HepG2 (cell line): Measurements from ENCODE around the gene CD300H. TPM values are rescaled to one million over a fixed set of nuclear protein-coding genes. Genes with fewer than 3 reads are reported as not detected.

ENCODE experiments used
- ATAC-seq: fragments of 200-7000 bp; cut with Tn5 transposase; 3 replicates; pipeline ENCODE4 v1.9.1; 2020; ENCODE audit warnings: mild to moderate bottlenecking, moderate library complexity
- BruUV-seq: library from RNA; stranded (reverse); fragments of 400-500 nt; replicated peaks from 2 replicates; lab custom pipeline; 2021; lab: Mats Ljungman, UMichigan
- CTCF ChIA-PET: fragments of 300-600 bp; formaldehyde crosslinking; extraction: SDS; loops from one replicate; lab custom pipeline; 2021; ENCODE audit warnings: low total read pairs, inconsistent platforms, low intra/inter-chr PET ratio; lab: Yijun Ruan, JAX
- POLR2A ChIA-PET: fragments of 350-600 bp; sonication (Branson Sonifier 250); formaldehyde crosslinking; loops from one replicate; lab custom pipeline; 2020; ENCODE audit warnings: antibody characterized with exemption, inconsistent platforms; lab: Yijun Ruan, JAX
- DNase-seq: peaks from one replicate; pipeline ENCODE4 v3.0.0-alpha.2; 2015; ENCODE audit warnings: low spot score
- FAIRE-seq: peaks from 3 replicates; lab custom pipeline; 2011; peaks lifted over from hg19 to GRCh38; lab: Jason Lieb, UNC
- H2AFZ ChIP-seq: one replicate; pipeline ENCODE4 v1.6.1; 2011; ENCODE audit warnings: low read length, inconsistent platforms
- H3K27ac ChIP-seq: fragments of 300-600 bp; 3 replicates; pipeline ENCODE4 v1.8.0; 2011; ENCODE audit warnings: mixed run types, mild to moderate bottlenecking, mixed read lengths, low read length, inconsistent platforms; ENCODE audit not compliant: insufficient read depth; ENCODE audit errors: extremely low read length
- H3K27me3 ChIP-seq, 2 experiments: fragments of 200-600 bp in 1 of 2; 2 replicates in 1 of 2; 3 replicates in 1 of 2; pipeline versions ENCODE4 v1.6.0 to v1.8.0; 2011; ENCODE audit warnings: low read length in 2 of 2, mild to moderate bottlenecking in 2 of 2, moderate library complexity in 2 of 2, inconsistent platforms in 1 of 2; ENCODE audit not compliant: insufficient read depth in 2 of 2, control insufficient read depth in 1 of 2
- H3K36me3 ChIP-seq, 2 experiments: fragments of 200-600 bp in 1 of 2; replicated peaks in 1 of 2; 2 replicates in 1 of 2; 3 replicates in 1 of 2; pipeline versions ENCODE4 v1.5.1 to v1.8.0; 2011; ENCODE audit warnings: low read length in 2 of 2, inconsistent platforms in 1 of 2; ENCODE audit not compliant: insufficient read depth in 2 of 2, control insufficient read depth in 1 of 2
- H3K4me1 ChIP-seq: 2 replicates; pipeline ENCODE4 v1.5.1; 2012; ENCODE audit warnings: low read length, inconsistent platforms; ENCODE audit not compliant: insufficient read depth
- H3K4me2 ChIP-seq: 2 replicates; pipeline ENCODE4 v1.6.0; 2011; ENCODE audit warnings: low read depth, low read length, inconsistent platforms
- H3K4me3 ChIP-seq, 3 experiments: fragments of 200-600 bp in 1 of 3; sonication (generic), shearing (Covaris generic) in 1 of 3; replicated peaks in 1 of 3; 2 replicates each; pipeline ENCODE4 v1.5.1; 2011 to 2016; ENCODE audit warnings: low read length in 3 of 3, inconsistent platforms in 2 of 3, low read depth in 2 of 3, mild to moderate bottlenecking in 2 of 3, control low read depth in 1 of 3, mixed read lengths in 1 of 3; ENCODE audit not compliant: insufficient read depth in 1 of 3
- H3K79me2 ChIP-seq: one replicate; pipeline ENCODE4 v1.6.1; 2011; ENCODE audit warnings: low read length, inconsistent platforms; ENCODE audit not compliant: insufficient read depth
- H3K9ac ChIP-seq: 2 replicates; pipeline ENCODE4 v1.6.0; 2011; ENCODE audit warnings: mild to moderate bottlenecking, low read depth, low read length, inconsistent platforms; ENCODE audit not compliant: insufficient read depth
- H3K9me3 ChIP-seq: 2 replicates; pipeline ENCODE4 v1.5.1; 2012; ENCODE audit warnings: mild to moderate bottlenecking, low read length
- H4K20me1 ChIP-seq: 2 replicates; pipeline ENCODE4 v1.6.0; 2011; ENCODE audit warnings: inconsistent platforms, mild to moderate bottlenecking, low read length, moderate library complexity; ENCODE audit not compliant: insufficient read depth
- AFF4 ChIP-seq: sonication (generic); formaldehyde crosslinking; IDR thresholded peaks from 2 replicates; pipeline ENCODE4 v1.4.0; 2020; ENCODE audit warnings: missing genetic modification reagents
- ARID2 ChIP-seq: sonication (generic); formaldehyde crosslinking; IDR thresholded peaks from 2 replicates; pipeline ENCODE4 v1.8.1; 2022; ENCODE audit warnings: mild to moderate bottlenecking, missing genetic modification reagents, borderline replicate concordance
- EED ChIP-seq: sonication (generic); formaldehyde crosslinking; IDR thresholded peaks from 2 replicates; pipeline ENCODE4 v1.5.0; 2020; ENCODE audit warnings: mild to moderate bottlenecking, missing genetic modification reagents
- FOXP1 ChIP-seq, 2 experiments: fragments of 450-650 bp in 1 of 2; IDR thresholded peaks; 2 replicates each; pipeline ENCODE4 v1.6.1; 2017 to 2018; ENCODE audit warnings: antibody characterized with exemption in 1 of 2
- HBP1 ChIP-seq: IDR thresholded peaks from 2 replicates; pipeline ENCODE4 v1.6.1; 2016; ENCODE audit warnings: low read depth, control low read depth
- KMT2B ChIP-seq: IDR thresholded peaks from 2 replicates; pipeline ENCODE4 v1.6.1; 2016; ENCODE audit warnings: missing genetic modification reagents, missing compliant biosample characterization
- MED1 ChIP-seq: sonication (generic); formaldehyde crosslinking; IDR thresholded peaks from 2 replicates; pipeline ENCODE4 v1.4.0; 2020; ENCODE audit warnings: missing genetic modification reagents
- NFYC ChIP-seq: IDR thresholded peaks from 2 replicates; pipeline ENCODE4 v1.6.1; 2016; ENCODE audit warnings: missing genetic modification reagents, missing compliant biosample characterization
- NR1H2 ChIP-seq: sonication (generic); formaldehyde crosslinking; IDR thresholded peaks from 2 replicates; pipeline ENCODE4 v1.8.1; 2022; ENCODE audit warnings: low read depth, missing genetic modification reagents, borderline replicate concordance
- PLRG1 ChIP-seq: fragments of 450-650 bp; conservative IDR thresholded peaks from 2 replicates; pipeline ENCODE4 v1.6.1; 2016
- RBM39 ChIP-seq: fragments of 200-400 bp; formaldehyde crosslinking; IDR thresholded peaks from one replicate; pipeline ENCODE4 v1.6.1; 2018; ENCODE audit warnings: antibody characterized with exemption, mild to moderate bottlenecking, low read depth, low read length; ENCODE audit not compliant: poor library complexity, severe bottlenecking
- RNF2 ChIP-seq: fragments of 450-650 bp; conservative IDR thresholded peaks from 2 replicates; pipeline ENCODE4 v1.6.1; 2016; ENCODE audit warnings: low read depth
- RXRA ChIP-seq: sonication (generic); formaldehyde crosslinking; IDR thresholded peaks from 2 replicates; pipeline ENCODE4 v1.5.1; 2020; ENCODE audit warnings: missing genetic modification reagents
- SATB2 ChIP-seq: sonication (generic); formaldehyde crosslinking; IDR thresholded peaks from 2 replicates; pipeline ENCODE4 v1.5.0; 2020; ENCODE audit warnings: missing genetic modification reagents
- ZBTB46 ChIP-seq: sonication (generic); formaldehyde crosslinking; IDR thresholded peaks from 2 replicates; pipeline ENCODE4 v1.4.0; 2020; ENCODE audit warnings: mild to moderate bottlenecking, missing genetic modification reagents, borderline replicate concordance
- ZC3H4 ChIP-seq: sonication (generic); formaldehyde crosslinking; IDR thresholded peaks from 2 replicates; pipeline ENCODE4 v1.4.0; 2020; ENCODE audit warnings: missing genetic modification reagents, borderline replicate concordance
- ZNF432 ChIP-seq: sonication (generic); formaldehyde crosslinking; IDR thresholded peaks from 2 replicates; pipeline ENCODE4 v1.5.0; 2020; ENCODE audit warnings: missing genetic modification reagents, mild to moderate bottlenecking, borderline replicate concordance
- ZZZ3 ChIP-seq: sonication (generic); formaldehyde crosslinking; IDR thresholded peaks from 2 replicates; pipeline ENCODE4 v1.4.0; 2020; ENCODE audit warnings: missing genetic modification reagents, mild to moderate bottlenecking, borderline replicate concordance
- WGBS: methylation state at CpG from one replicate; pipeline ENCODE4 v1.1.6; 2017; ENCODE audit warnings: low lambda C conversion rate; 5-methylcytosine and 5-hydroxymethylcytosine counted together
- in situ Hi-C: cut with HindIII; loops from 2 replicates; pipeline ENCODE4 v1.10.0; 2017; ENCODE audit warnings: low pct_unique_long_range_greater_than_20kb; ENCODE audit not compliant: extremely low pct_ligation_motif_present
- intact Hi-C: fragments of 100-400 bp; cut with micrococcal nuclease; formaldehyde crosslinking; loops from one replicate; pipeline ENCODE4 v1.10.0; 2022; ENCODE audit not compliant: unreplicated experiment
- polyA plus RNA-seq, 8 experiments: library from polyadenylated mRNA; depleted of rRNA in 3 of 8; stranded (reverse) in 7 of 8; unstranded in 1 of 8; fragments of >200 nt; fragmentation: Illumina TruSeq in 4 of 8; extraction: Trizol in 4 of 8; gene quantifications; 2 replicates each; pipeline versions ENCODE4 v1.2.1 to v1.2.3, GENCODE V29; 2011 to 2016; ENCODE audit warnings: low read depth in 4 of 8, missing spikeins in 1 of 8, mixed read lengths in 1 of 8; ENCODE audit not compliant: insufficient read depth in 1 of 8
- total RNA-seq, 5 experiments: library from RNA; depleted of rRNA; stranded (reverse); fragments of >200 nt; fragmentation: Illumina TruSeq; extraction: Trizol; gene quantifications; 2 replicates each; pipeline ENCODE4 v1.2.3, GENCODE V29; 2016; ENCODE audit warnings: low read depth in 1 of 5

The CD300H gene
- total and polyA plus RNA-seq, 2 of the 13 experiments (the other 11 are each of a cell fraction or from before 2014, with no cell fraction given) = not detected

- TF ChIP-seq ZBTB46 (CRISPR knock-in tag) = no peak
- TF ChIP-seq RXRA (CRISPR knock-in tag) = no peak
- TF ChIP-seq ZC3H4 (CRISPR knock-in tag) = no peak
Measured at GRCh38 chr17:74552037-74552436, 15.3 kb downstream of the CD300H start (continued).

GRCh38 chr17:74550602-74551001 lies 16.7 kb downstream of the CD300H start:
- H3K27ac ChIP-seq = no peak overlapping the region
- no TSS peak for BruUV-seq
- ChIA-PET POLR2A (no interaction called here), CTCF (no interaction called here)
- no peaks in the 10 kb centered on the region for H3K79me2 ChIP-seq
- no peaks in the 10 kb centered on the region for H3K9me3 ChIP-seq
- no peak overlapping the region for H3K9ac ChIP-seq
- H3K4me1 ChIP-seq = no peaks in the 10 kb centered on the region
- H3K36me3 ChIP-seq = no peaks in the 10 kb centered on the region
- DNase-seq (no peak), ATAC-seq (no peak), FAIRE-seq (no peak)
- in situ Hi-C loops (no loop called here), intact Hi-C loops (no loop called here)
- no peak for TF ChIP-seq AFF4
- TF ChIP-seq ZZZ3 = no peak
- TF ChIP-seq KMT2B (CRISPR knock-in tag) = no peak
- no peak for TF ChIP-seq SATB2 (CRISPR knock-in tag)
- no peak for TF ChIP-seq MED1
- no peak for TF ChIP-seq PLRG1
- TF ChIP-seq RNF2 = no peak
- no peak for TF ChIP-seq EED (CRISPR knock-in tag)
- no peak for TF ChIP-seq NR1H2
- TF ChIP-seq HBP1 = no peak
- TF ChIP-seq ARID2 (CRISPR knock-in tag) = no peak
- no peak for TF ChIP-seq RBM39
- TF ChIP-seq NFYC = no peak
- TF ChIP-seq ZNF432 (CRISPR knock-in tag) = no peak
- no peak for TF ChIP-seq FOXP1 (IDR thresholded peaks at IDR 0.05)
- no peak for TF ChIP-seq FOXP1 (CRISPR knock-in tag; IDR thresholded peaks at IDR 0.05)
- WGBS = 10% methylated on average over 7 of the region's 15 CpGs
- no peak overlapping the region for H3K4me3 ChIP-seq
- H3K4me2 ChIP-seq = no peak overlapping the region
- peaks cover 13 to 93% of the 10 kb centered on the region in 2 experiments for H3K27me3 ChIP-seq
- no peaks in the 10 kb centered on the region for H4K20me1 ChIP-seq
- no peak overlapping the region for H2AFZ ChIP-seq
